K562 (cell line): Measurements from ENCODE around the gene SLC44A1. TPM values are rescaled to one million over a fixed set of nuclear protein-coding genes. Genes with fewer than 3 reads are reported as not detected.
A peak's percentile ranks its signal among the peaks of the same experiment; 100 is the strongest.

Experiments used
- ATAC-seq: fragments of 200-7000 bp; cut with Tn5 transposase; 3 replicates; pipeline ENCODE4 v1.9.1; 2020; ENCODE audit warnings: moderate library complexity
- BruUV-seq: library from RNA; stranded (reverse); fragments of 400-500 nt; replicated peaks from 2 replicates; lab custom pipeline; 2021; lab: Mats Ljungman, UMichigan
- CTCF ChIA-PET: fragments of 300-600 bp; formaldehyde crosslinking; extraction: SDS; loops from one replicate; lab custom pipeline; 2021; ENCODE audit warnings: low intra/inter-chr PET ratio; lab: Yijun Ruan, JAX
- POLR2A ChIA-PET: fragments of 300-600, 350-650 bp; sonication (Branson Sonifier 250); formaldehyde crosslinking; extraction: SDS; loops from one replicate; lab custom pipeline; 2021; ENCODE audit warnings: antibody characterized with exemption, inconsistent platforms; lab: Yijun Ruan, JAX
- DNase-seq, 4 experiments: peaks; one replicate each; pipeline versions ENCODE4 v3.0.0 to v3.0.0-alpha.2; 2011 to 2018; ENCODE audit warnings: low spot score in 3 of 4, mixed read lengths in 3 of 4; ENCODE audit errors: extremely low read depth in 1 of 4
- FAIRE-seq: peaks from 2 replicates; lab custom pipeline; 2011; peaks lifted over from hg19 to GRCh38; lab: Jason Lieb, UNC
- H2AFZ ChIP-seq: 2 replicates; pipeline ENCODE4 v1.6.0; 2011; ENCODE audit warnings: low read depth, low read length, control low read depth, inconsistent platforms
- H3K27ac ChIP-seq: fragments of 200-600 bp; 3 replicates; pipeline ENCODE4 v1.8.0; 2011; ENCODE audit warnings: low read depth, mild to moderate bottlenecking, control low read depth, inconsistent platforms, low read length, moderate library complexity, mixed read lengths; ENCODE audit errors: extremely low read depth
- H3K27me3 ChIP-seq, 2 experiments: fragments of 300-600 bp in 1 of 2; 2 replicates in 1 of 2; 3 replicates in 1 of 2; pipeline versions ENCODE4 v1.6.0 to v1.8.0; 2011; ENCODE audit warnings: inconsistent platforms in 2 of 2, low read length in 2 of 2, mild to moderate bottlenecking in 1 of 2, mixed read lengths in 1 of 2, moderate library complexity in 1 of 2; ENCODE audit not compliant: control insufficient read depth in 2 of 2, insufficient read depth in 2 of 2
- H3K36me3 ChIP-seq: fragments of 300-600 bp; 3 replicates; pipeline ENCODE4 v1.8.0; 2011; ENCODE audit warnings: mild to moderate bottlenecking, low read length, inconsistent platforms; ENCODE audit not compliant: control insufficient read depth, insufficient read depth
- H3K4me1 ChIP-seq, 2 experiments: fragments of 200-600 bp in 1 of 2; replicated peaks in 1 of 2; 2 replicates in 1 of 2; 3 replicates in 1 of 2; pipeline versions ENCODE4 v1.5.1 to v1.8.0; 2011; ENCODE audit warnings: inconsistent platforms in 2 of 2, low read length in 2 of 2, mild to moderate bottlenecking in 1 of 2, mixed read lengths in 1 of 2, moderate library complexity in 1 of 2; ENCODE audit not compliant: control insufficient read depth in 2 of 2, insufficient read depth in 2 of 2
- H3K4me2 ChIP-seq: 2 replicates; pipeline ENCODE4 v1.6.1; 2011; ENCODE audit warnings: low read length, control low read depth, inconsistent platforms, mixed read lengths; ENCODE audit not compliant: insufficient read depth
- H3K4me3 ChIP-seq: fragments of 200-600 bp; sonication (generic), shearing (Covaris generic); 2 replicates; pipeline ENCODE4 v1.5.1; 2016; ENCODE audit warnings: control low read depth, inconsistent platforms
- H3K79me2 ChIP-seq: fragments of 200-600 bp; 3 replicates; pipeline ENCODE4 v1.8.0; 2011; ENCODE audit warnings: low read length, inconsistent platforms; ENCODE audit not compliant: control insufficient read depth, insufficient read depth
- H3K9ac ChIP-seq, 2 experiments: 2 replicates each; pipeline versions ENCODE4 v1.6.0 to v1.6.1; 2011; ENCODE audit warnings: low read depth in 2 of 2, low read length in 2 of 2, control low read depth in 1 of 2, inconsistent platforms in 1 of 2, mild to moderate bottlenecking in 1 of 2, mixed read lengths in 1 of 2; ENCODE audit not compliant: insufficient read depth in 1 of 2
- H3K9me1 ChIP-seq: one replicate; pipeline ENCODE4 v1.6.0; 2011; ENCODE audit warnings: inconsistent platforms, mild to moderate bottlenecking, low read length, moderate library complexity; ENCODE audit not compliant: control insufficient read depth, insufficient read depth
- H3K9me3 ChIP-seq: replicated peaks from 2 replicates; pipeline ENCODE4 v1.5.1; 2011; ENCODE audit warnings: low read depth, low read length, inconsistent platforms; ENCODE audit not compliant: control insufficient read depth, insufficient read depth
- H4K20me1 ChIP-seq: replicated peaks from 2 replicates; pipeline ENCODE4 v1.6.1; 2011; ENCODE audit warnings: low read length, inconsistent platforms, mixed read lengths; ENCODE audit not compliant: control insufficient read depth, insufficient read depth
- CBX3 ChIP-seq, 2 experiments: IDR thresholded peaks; 1 replicate in 1 of 2; 2 replicates in 1 of 2; pipeline ENCODE4 v1.6.1; 2012; ENCODE audit warnings: inconsistent platforms in 2 of 2, low read length in 2 of 2, borderline replicate concordance in 1 of 2, control low read depth in 1 of 2
- CBX5 ChIP-seq: IDR thresholded peaks from 2 replicates; pipeline ENCODE4 v1.6.1; 2014; ENCODE audit warnings: low read depth, borderline replicate concordance
- KAT8 ChIP-seq: fragments of 450-650 bp; IDR thresholded peaks from 2 replicates; pipeline ENCODE4 v1.6.1; 2016; ENCODE audit warnings: low read depth, mild to moderate bottlenecking
- NRF1 ChIP-seq, 2 experiments: fragments of 450-650 bp; IDR thresholded peaks in 1 of 2; conservative IDR thresholded peaks in 1 of 2; 2 replicates each; pipeline ENCODE4 v1.6.1; 2014; ENCODE audit warnings: mild to moderate bottlenecking in 2 of 2
- SLC30A9 ChIP-seq: fragments of 250-450 bp; sonication (Bioruptor Pico); IDR thresholded peaks from 2 replicates; pipeline ENCODE4 v1.8.0; 2022; ENCODE audit warnings: mild to moderate bottlenecking, moderate library complexity
- SRSF9 ChIP-seq: fragments of 200-400 bp; formaldehyde crosslinking; IDR thresholded peaks from 2 replicates; pipeline ENCODE4 v1.6.1; 2017; ENCODE audit warnings: low read depth, low read length, borderline replicate concordance
- TRIM28 ChIP-seq: fragments of 450-650 bp; IDR thresholded peaks from 2 replicates; pipeline ENCODE4 v1.6.1; 2017
- ZNF347 ChIP-seq: fragments of 450-650 bp; formaldehyde crosslinking; IDR thresholded peaks from 2 replicates; pipeline ENCODE4 v1.4.0; 2020; ENCODE audit warnings: low read depth, mild to moderate bottlenecking, moderate library complexity
- WGBS: fragments of 100-300 bp; shearing (Covaris generic); methylation state at CpG from one replicate; pipeline ENCODE4 v1.1.6; 2016; ENCODE audit warnings: low coverage, mixed read lengths; ENCODE audit not compliant: insufficient coverage; ENCODE audit errors: missing lambda C conversion rate; 5-methylcytosine and 5-hydroxymethylcytosine counted together
- in situ Hi-C: fragments of 300-500 bp; cut with MboI; formaldehyde crosslinking; loops from 4 replicates; pipeline ENCODE4 v1.15.0; 2018; ENCODE audit warnings: inconsistent platforms, mixed read lengths
- intact Hi-C: fragments of 100-400 bp; cut with micrococcal nuclease; formaldehyde crosslinking; loops from 2 replicates; pipeline ENCODE4 v1.14.2; 2022
- polyA plus RNA-seq, 8 experiments: library from polyadenylated mRNA; depleted of rRNA in 4 of 8; stranded (reverse) in 5 of 8; unstranded in 3 of 8; fragments of >200 nt; fragmentation: Nextera tagmentation in 2 of 8; fragmentation: Illumina TruSeq in 1 of 8; extraction: Ambion mirVana in 2 of 8; extraction: Trizol in 1 of 8; gene quantifications; 2 replicates each; pipeline versions ENCODE4 v1.2.1 to v1.2.3, GENCODE V29; 2011 to 2014; ENCODE audit warnings: inconsistent platforms in 1 of 8, missing spikeins in 1 of 8
- total RNA-seq, 7 experiments: library from RNA; depleted of rRNA in 6 of 7; stranded (reverse); fragments of >200 nt in 6 of 7; fragmentation: Illumina TruSeq in 2 of 7; extraction: Trizol in 2 of 7; gene quantifications; 2 replicates each; pipeline versions ENCODE4 v1.2.1 to v1.2.3, GENCODE V29; 2011 to 2021; ENCODE audit warnings: low replicate concordance in 1 of 7

The SLC44A1 gene
- total and polyA plus RNA-seq, 9 of the 15 experiments (the other 6 are each of a cell fraction or from before 2014, with no cell fraction given) = 0.11 to 0.59 (median 0.30) TPM

DNA sequence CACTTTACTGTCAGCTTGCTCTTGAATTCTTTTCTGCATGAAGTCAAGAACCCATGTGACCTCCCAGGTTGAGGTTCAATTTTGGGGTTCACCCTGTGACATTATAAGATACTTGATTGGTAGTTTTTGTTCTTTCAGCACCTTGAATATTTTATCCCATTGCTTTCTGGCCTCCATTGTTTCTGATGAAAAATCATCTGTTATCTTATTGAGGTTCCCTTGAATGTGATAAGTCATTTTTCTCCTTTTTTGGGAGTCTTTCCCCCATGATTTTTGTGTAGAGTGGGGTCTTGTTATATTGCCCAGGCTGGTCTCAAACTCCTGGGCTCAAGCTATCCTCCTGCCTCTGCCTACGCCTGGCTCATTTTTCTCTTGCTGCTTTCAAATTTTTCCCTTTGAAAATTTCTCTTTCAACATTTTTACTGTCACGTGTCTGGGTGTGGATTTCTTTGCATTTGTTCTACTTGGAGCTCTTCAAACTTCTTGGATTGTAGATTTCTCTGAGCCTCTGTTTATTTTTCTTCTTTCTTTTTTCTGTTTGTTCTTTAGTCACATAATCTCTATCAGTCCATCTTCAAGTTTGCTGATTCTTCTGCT is 20.8 kb upstream of the SLC44A1 start:
- Histone ChIP-seq H3K9me1 (no peaks in the 10 kb centered on the region), H3K4me3 (no peak overlapping the region), H3K4me1 (no peaks in the 10 kb centered on the region), H3K9me3 (no peaks in the 10 kb centered on the region), H3K27me3 (no peaks in the 10 kb centered on the region), H3K79me2 (no peaks in the 10 kb centered on the region), H3K4me2 (no peak overlapping the region), H3K36me3 (no peaks in the 10 kb centered on the region), H2AFZ (no peak overlapping the region), H3K27ac (no peak overlapping the region), H4K20me1 (no peaks in the 10 kb centered on the region), H3K9ac (no peak overlapping the region)
- ATAC-seq (no peak), DNase-seq (no peak), FAIRE-seq (no peak)
- CTCF ChIA-PET = no interaction called here
- TF ChIP-seq ZNF347 (CRISPR knock-in tag) = no peak
- TF ChIP-seq TRIM28 = 0 out of 2 replicates have a peak, but pooled peaks have one; percentile 32
- TF ChIP-seq CBX3 (IDR thresholded peaks at IDR 0.05; ENCODE audit: borderline replicate concordance in 1 of 2, low read length in 2 of 2) = peak in 1 of 2 experiments; percentile 50; a peak in 1 of 3 replicates
- TF ChIP-seq SRSF9 = no peak
- TF ChIP-seq KAT8 = no peak
- no peak for TF ChIP-seq NRF1 (conservative IDR thresholded peaks at IDR 0.05 in 1 of 2, IDR thresholded peaks at IDR 0.05 in 1 of 2)
- no peak for TF ChIP-seq SLC30A9 (CRISPR knock-in tag)
- peak; percentile 40; the same call in 1 of the 2 replicates for TF ChIP-seq CBX5
- BruUV-seq = no TSS peak
- POLR2A ChIA-PET = no interaction called here
- WGBS = 7% methylated on average over 2 of the region's 2 CpGs
- intact Hi-C loops (no loop called here), in situ Hi-C loops (no loop called here)
